Measurements from ENCODE around the gene EPG5. TPM values are rescaled to one million over a fixed set of nuclear protein-coding genes. Genes with fewer than 3 reads are reported as not detected.

Gene EPG5
- total and polyA plus RNA-seq, 7 donors = 4.4 to 19.9 (median 11.9) TPM

- H3K27me3 ChIP-seq (ENCODE audit: insufficient read depth in 3 of 3, low read length in 2 of 3) = no peaks in the 10 kb centered on the region
- no peak for TF ChIP-seq CTCF (IDR thresholded peaks at IDR 0.05)
- intact Hi-C loops (cut with DNase I) = no loop called here
- H3K4me3 ChIP-seq = no peak overlapping the region
- H3K9me3 ChIP-seq = no peaks in the 10 kb centered on the region
- H3K36me3 ChIP-seq (ENCODE audit: insufficient read depth in 1 of 2, low read depth in 1 of 2) = peaks cover 6 to 95% of the 10 kb centered on the region in 2 donors
- DNase-seq (no peak), ATAC-seq (no peak)
- no peak overlapping the region for H3K27ac ChIP-seq
- 90 to 97% (median 91%) methylated on average over 5 of the region's 5 CpGs for WGBS, 3 donors
- no peaks in the 10 kb centered on the region for H3K4me1 ChIP-seq
Observed at GRCh38 chr18:45874491-45875184, 92.5 kb downstream of the EPG5 start.

DNA sequence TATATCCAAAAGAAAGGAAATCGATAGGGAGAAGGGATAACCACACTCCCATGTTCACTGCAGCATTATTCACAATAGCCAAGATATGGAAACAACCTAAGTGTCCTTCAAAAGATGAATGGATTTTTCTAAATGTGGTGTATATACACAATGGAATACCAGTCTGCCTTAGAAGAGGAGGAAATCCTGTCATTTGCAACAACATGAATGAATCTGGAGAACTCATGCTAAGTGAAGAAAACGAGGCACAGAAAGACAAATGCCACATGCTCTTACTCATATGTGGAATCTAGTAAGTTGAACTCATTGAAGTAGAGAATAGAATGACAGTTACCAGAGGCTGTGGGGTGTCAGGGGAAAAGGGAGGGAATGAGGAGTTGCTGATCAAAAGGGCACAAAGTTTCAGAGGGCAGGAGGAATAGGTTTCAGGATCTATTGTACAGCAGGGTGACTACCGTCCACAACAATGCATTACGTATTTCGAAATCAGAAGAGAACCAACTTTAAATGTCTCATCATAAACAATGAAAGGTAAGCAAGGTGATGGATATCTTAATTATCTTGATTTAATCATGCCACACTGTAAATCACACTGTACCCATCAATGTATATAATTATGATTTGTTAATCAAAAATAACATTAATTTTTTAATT lies 95.6 kb downstream of the EPG5 start:
- Histone ChIP-seq H3K4me3 (no peak overlapping the region), H3K27ac (no peak overlapping the region), H3K9me3 (no peaks in the 10 kb centered on the region), H3K27me3 (ENCODE audit: insufficient read depth in 3 of 3, low read length in 2 of 3) (no peaks in the 10 kb centered on the region), H3K4me1 (no peaks in the 10 kb centered on the region), H3K36me3 (ENCODE audit: insufficient read depth in 1 of 2, low read depth in 1 of 2) (peaks cover 5 to 89% of the 10 kb centered on the region in 2 donors)
- ATAC-seq = no peak
- intact Hi-C loops (cut with DNase I) = no loop called here
- no peak for DNase-seq
- no peak for TF ChIP-seq CTCF (IDR thresholded peaks at IDR 0.05)
- WGBS, 3 donors = 77 to 81% (median 78%) methylated on average over 5 of the region's 5 CpGs

- H3K27me3 ChIP-seq (ENCODE audit: insufficient read depth in 3 of 3, low read length in 2 of 3) = no peaks in the 10 kb centered on the region
- H3K27ac ChIP-seq = no peak overlapping the region
- no peaks in the 10 kb centered on the region for H3K9me3 ChIP-seq
- intact Hi-C loops (cut with DNase I) = no loop called here
- no peak overlapping the region for H3K4me3 ChIP-seq
- no peak for ATAC-seq
- WGBS, 3 donors = 92 to 96% (median 95%) methylated on average over 7 of the region's 7 CpGs
- peaks cover 5 to 89% of the 10 kb centered on the region in 2 donors for H3K36me3 ChIP-seq (ENCODE audit: insufficient read depth in 1 of 2, low read depth in 1 of 2)
- TF ChIP-seq CTCF (IDR thresholded peaks at IDR 0.05) = no peak
- H3K4me1 ChIP-seq = no peaks in the 10 kb centered on the region
- DNase-seq = no peak
Observed at GRCh38 chr18:45870419-45870818, 96.7 kb downstream of the EPG5 start.

GRCh38 chr18:45865466-45865865 lies 101.7 kb downstream of the EPG5 start:
- TF ChIP-seq CTCF (IDR thresholded peaks at IDR 0.05) = no peak
- H3K36me3 ChIP-seq (ENCODE audit: insufficient read depth in 1 of 2, low read depth in 1 of 2) = peaks cover 5 to 93% of the 10 kb centered on the region in 2 donors
- no peak for ATAC-seq
- 94 to 98% (median 98%) methylated on average over 5 of the region's 5 CpGs for WGBS, 3 donors
- H3K4me1 ChIP-seq = no peaks in the 10 kb centered on the region
- no peaks in the 10 kb centered on the region for H3K27me3 ChIP-seq (ENCODE audit: insufficient read depth in 3 of 3, low read length in 2 of 3)
- no peaks in the 10 kb centered on the region for H3K9me3 ChIP-seq
- intact Hi-C loops (cut with DNase I) = no loop called here
- no peak overlapping the region for H3K4me3 ChIP-seq
- DNase-seq = no peak
- H3K27ac ChIP-seq = no peak overlapping the region

Measured in psoas muscle (tissue), 8 donors.